Right cardiac atrium (tissue), 5 donors: ENCODE measurements around the gene CHL1. TPM values are rescaled to one million over a fixed set of nuclear protein-coding genes. Genes with fewer than 3 reads are reported as not detected.

ENCODE experiments used
- ATAC-seq, 2 donors: fragments of 200-7000 bp; cut with Tn5 transposase; one replicate each; pipeline versions ENCODE4 v1.8.0 to v1.9.1; 2020; ENCODE audit warnings: moderate library complexity in 2 of 2, mild to moderate bottlenecking in 1 of 2
- DNase-seq, 3 donors: peaks; one replicate each; pipeline ENCODE4 v3.0.0-alpha.2; 2020
- H3K27ac ChIP-seq: one replicate; pipeline ENCODE4 v1.5.1; 2013; ENCODE audit warnings: mild to moderate bottlenecking, low read length, control low read depth, moderate library complexity
- H3K27me3 ChIP-seq: one replicate; pipeline ENCODE4 v1.6.1; 2013; ENCODE audit not compliant: control insufficient read depth, insufficient read depth
- H3K4me1 ChIP-seq: one replicate; pipeline ENCODE4 v1.6.1; 2013; ENCODE audit warnings: low read length; ENCODE audit not compliant: control insufficient read depth, insufficient read depth
- H3K4me3 ChIP-seq: one replicate; pipeline ENCODE4 v1.5.1; 2013; ENCODE audit warnings: low read length, control low read depth
- H3K9me3 ChIP-seq: one replicate; pipeline ENCODE4 v1.6.1; 2013; ENCODE audit warnings: low read length; ENCODE audit not compliant: control insufficient read depth
- WGBS: extraction: QIAGEN DNeasy Blood & Tissue Kit; methylation state at CpG from one replicate; pipeline ENCODE4 v1.1.7; 2013; 5-methylcytosine and 5-hydroxymethylcytosine counted together
- intact Hi-C, 4 donors: fragments of 100-400 bp; cut with DNase I; formaldehyde crosslinking; loops; one replicate each; pipeline versions ENCODE4 v1.11.0 to v1.14.0; 2022 to 2023
- polyA plus RNA-seq: library from polyadenylated mRNA; stranded (reverse); fragments of 200-250 nt; gene quantifications from one replicate; pipeline ENCODE4 v1.2.3, GENCODE V29; 2013
- total RNA-seq, 4 donors: library from RNA; stranded (reverse); fragmentation: NEBNext Ultra II Directional; extraction: Animal tissue kit (Norgen Biotek cat#: 25700); gene quantifications; one replicate each; pipeline ENCODE4 v1.2.1, GENCODE V29; 2021
- donor health status: healthy with polysubstance abuse.
- donor health status: DM: no; HTN: yes; CAD: no.
- donor health status: DM: no; HTN: no; CAD: no.
- donor health status: DM: no; HTN: yes; CAD: no; lungs with severe emphysema.
- donor health status: DM: yes; HTN: yes; CAD: no.

The CHL1 gene
- total and polyA plus RNA-seq, 5 donors: 14.3 to 90.2 (median 70.2) TPM

DNA sequence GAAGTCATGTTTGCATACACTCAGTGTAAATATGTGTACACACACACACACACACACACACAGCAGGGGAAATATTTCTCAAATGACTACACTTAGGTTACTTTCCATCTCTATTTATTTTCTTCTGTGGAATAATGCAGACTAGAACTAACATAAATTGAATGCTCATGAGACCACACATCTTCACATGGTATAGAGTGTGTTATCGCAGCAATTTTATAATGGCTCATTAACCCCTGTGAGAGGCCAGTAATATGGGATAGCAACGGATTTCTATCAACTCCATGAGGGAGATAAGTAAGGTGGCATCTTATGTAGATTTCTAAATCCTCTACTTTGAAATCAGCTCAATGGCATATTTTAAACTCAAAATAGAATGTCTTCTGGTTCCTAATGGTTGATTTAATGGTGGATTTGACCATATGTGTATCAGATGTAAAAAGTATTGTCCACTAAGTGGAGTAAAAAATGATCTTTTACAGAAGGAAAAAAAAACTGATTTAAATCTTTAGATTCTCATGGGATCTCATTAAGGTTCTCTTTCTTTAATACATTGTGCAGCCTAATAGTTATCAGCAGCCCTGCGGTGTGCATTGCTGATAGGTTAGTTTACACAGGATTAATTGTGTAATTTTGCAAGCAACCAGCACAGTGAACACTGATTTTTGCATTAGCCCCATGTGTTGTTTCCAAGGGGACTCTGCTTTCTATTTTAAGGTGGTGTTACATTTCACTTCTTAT, 32.0 kb downstream of the CHL1 start:
- no peak overlapping the region for H3K4me3 ChIP-seq
- ATAC-seq (no peak), DNase-seq (no peak)
- H3K9me3 ChIP-seq: peaks cover 2% of the 10 kb centered on the region
- WGBS: 67% methylated on average over 3 of the region's 3 CpGs
- intact Hi-C loops: no loop called here
- no peaks in the 10 kb centered on the region for H3K4me1 ChIP-seq
- H3K27ac ChIP-seq: no peak overlapping the region
- no peaks in the 10 kb centered on the region for H3K27me3 ChIP-seq

DNA sequence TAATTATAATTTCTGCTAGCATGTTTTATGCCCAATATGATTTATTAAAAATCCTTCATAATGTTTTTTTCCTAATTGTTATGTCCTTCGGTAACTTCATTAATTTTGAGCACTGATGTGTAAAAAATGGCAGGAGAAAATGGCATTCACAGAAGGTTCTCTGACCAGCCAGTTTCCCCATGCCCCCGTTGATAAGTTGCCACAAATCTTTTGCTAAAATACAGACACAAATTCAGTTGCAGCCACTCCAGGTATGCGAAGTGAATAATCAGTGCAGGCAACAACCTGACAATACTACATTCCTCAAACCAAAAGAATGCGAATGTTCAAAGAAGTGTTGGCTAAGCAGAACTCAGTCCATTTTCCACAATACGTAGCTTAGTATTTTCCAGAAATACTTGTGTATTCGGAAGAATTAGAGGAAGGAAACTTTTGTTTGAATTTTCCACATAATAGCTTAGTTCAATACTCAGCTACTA, 32.7 kb downstream of the CHL1 start:
- Histone ChIP-seq H3K4me3 (no peak overlapping the region), H3K4me1 (no peaks in the 10 kb centered on the region), H3K27ac (no peak overlapping the region), H3K9me3 (peaks cover 2% of the 10 kb centered on the region), H3K27me3 (no peaks in the 10 kb centered on the region)
- 69% methylated on average over 6 of the region's 6 CpGs for WGBS
- ATAC-seq (no peak), DNase-seq (no peak)
- intact Hi-C loops: no loop called here

- ATAC-seq: no peak
- WGBS: 31% methylated on average over 4 of the region's 4 CpGs
- Histone ChIP-seq H3K9me3 (no peaks in the 10 kb centered on the region), H3K27me3 (no peaks in the 10 kb centered on the region), H3K4me1 (peaks cover 3% of the 10 kb centered on the region), H3K4me3 (no peak overlapping the region), H3K27ac (no peak overlapping the region)
- intact Hi-C loops: no loop called here
- no peak for DNase-seq
Observed at GRCh38 chr3:236881-237280, 40.3 kb downstream of the CHL1 start.

DNA sequence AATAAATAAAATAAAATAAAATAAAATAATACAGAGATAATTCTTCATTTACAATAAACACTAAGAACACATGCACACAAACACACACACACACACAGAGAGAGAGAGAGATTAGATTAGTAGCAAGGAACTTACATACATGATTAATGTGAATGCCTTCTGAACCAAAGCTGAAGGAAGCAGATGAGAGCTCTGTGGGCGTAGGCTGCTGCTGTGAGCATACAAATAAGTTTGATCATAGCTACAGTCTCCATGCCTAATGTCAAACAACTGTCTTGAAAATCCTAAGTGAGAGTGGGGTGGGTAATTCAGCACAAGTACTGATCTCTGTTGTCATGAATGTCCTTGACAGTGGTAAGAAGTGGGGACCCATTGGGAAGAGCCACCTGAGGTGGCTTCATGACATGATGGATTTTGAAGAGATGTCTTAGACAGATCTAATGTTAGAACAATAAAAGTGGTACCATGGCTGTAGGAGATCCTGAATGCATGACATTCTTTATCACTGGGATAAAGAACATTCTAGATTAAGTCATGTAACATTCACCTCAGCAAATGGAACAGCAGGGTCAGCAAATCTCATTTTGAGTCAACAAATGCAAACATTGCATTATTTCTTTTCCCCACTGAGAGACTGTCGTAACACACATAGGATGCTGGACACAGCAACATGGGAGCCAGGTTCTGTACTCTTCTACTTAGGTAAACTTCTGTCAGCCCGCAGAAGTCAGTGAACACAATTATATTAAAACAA, 46.2 kb downstream of the CHL1 start:
- DNase-seq (no peak), ATAC-seq (no peak)
- H3K27me3 ChIP-seq: no peaks in the 10 kb centered on the region
- peaks cover 2% of the 10 kb centered on the region for H3K4me1 ChIP-seq
- no peak overlapping the region for H3K27ac ChIP-seq
- no peaks in the 10 kb centered on the region for H3K9me3 ChIP-seq
- 79% methylated on average over 3 of the region's 3 CpGs for WGBS
- intact Hi-C loops: no loop called here
- no peak overlapping the region for H3K4me3 ChIP-seq

DNA sequence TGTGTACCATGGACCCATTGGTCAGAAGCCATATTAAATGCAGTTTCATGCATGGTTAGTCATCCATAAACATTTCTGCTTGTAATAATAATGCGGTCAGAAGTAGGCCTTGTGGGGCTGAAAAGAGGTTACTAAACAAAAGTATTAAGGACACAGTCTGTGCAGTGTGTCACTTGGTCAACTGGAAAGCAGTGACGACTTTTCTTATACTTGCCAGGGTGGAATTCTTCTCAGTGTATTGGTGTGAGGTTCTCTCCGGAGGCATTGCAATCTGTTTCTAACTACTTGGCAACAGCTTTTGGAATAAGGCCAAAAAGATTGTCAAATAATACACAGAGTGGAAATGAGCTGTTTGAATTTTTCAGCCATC, 46.8 kb downstream of the CHL1 start:
- Histone ChIP-seq H3K4me1 (peaks cover 2% of the 10 kb centered on the region), H3K27ac (no peak overlapping the region), H3K27me3 (no peaks in the 10 kb centered on the region), H3K9me3 (no peaks in the 10 kb centered on the region), H3K4me3 (no peak overlapping the region)
- ATAC-seq: peak; percentile 84 to 94
- intact Hi-C loops: no loop called here
- DNase-seq: no peak
- 42% methylated on average over 3 of the region's 3 CpGs for WGBS

GRCh38 chr3:244041-244440, 47.5 kb downstream of the CHL1 start:
- Histone ChIP-seq H3K9me3 (no peaks in the 10 kb centered on the region), H3K27ac (no peak overlapping the region), H3K4me3 (no peak overlapping the region), H3K4me1 (peaks cover 2% of the 10 kb centered on the region), H3K27me3 (no peaks in the 10 kb centered on the region)
- intact Hi-C loops: no loop called here
- 70% methylated on average over 9 of the region's 9 CpGs for WGBS
- DNase-seq (no peak), ATAC-seq (no peak)

DNA sequence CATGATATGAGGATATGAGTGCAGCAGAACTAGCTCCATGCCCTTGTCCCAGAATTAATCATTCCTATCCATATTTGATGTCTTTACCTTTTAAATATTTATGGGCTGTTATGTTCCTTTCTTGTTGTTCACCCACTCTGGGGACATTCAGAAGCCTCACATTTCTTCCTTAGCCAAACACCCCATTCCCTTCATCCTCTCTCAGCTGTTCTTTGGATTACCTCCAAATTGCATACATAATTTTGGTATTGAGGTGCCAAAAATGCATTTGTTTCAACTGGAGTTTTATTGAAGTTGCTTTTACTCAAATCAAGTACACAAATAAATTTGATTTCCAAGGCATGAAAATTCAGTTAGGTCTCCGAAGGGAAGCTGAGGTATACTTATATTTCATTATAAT, 51.4 kb downstream of the CHL1 start:
- 77% methylated on average over 1 of the region's 1 CpG for WGBS
- Histone ChIP-seq H3K4me3 (no peak overlapping the region), H3K9me3 (no peaks in the 10 kb centered on the region), H3K4me1 (no peaks in the 10 kb centered on the region), H3K27ac (no peak overlapping the region), H3K27me3 (no peaks in the 10 kb centered on the region)
- ATAC-seq (no peak), DNase-seq (no peak)
- intact Hi-C loops: no loop called here

DNA sequence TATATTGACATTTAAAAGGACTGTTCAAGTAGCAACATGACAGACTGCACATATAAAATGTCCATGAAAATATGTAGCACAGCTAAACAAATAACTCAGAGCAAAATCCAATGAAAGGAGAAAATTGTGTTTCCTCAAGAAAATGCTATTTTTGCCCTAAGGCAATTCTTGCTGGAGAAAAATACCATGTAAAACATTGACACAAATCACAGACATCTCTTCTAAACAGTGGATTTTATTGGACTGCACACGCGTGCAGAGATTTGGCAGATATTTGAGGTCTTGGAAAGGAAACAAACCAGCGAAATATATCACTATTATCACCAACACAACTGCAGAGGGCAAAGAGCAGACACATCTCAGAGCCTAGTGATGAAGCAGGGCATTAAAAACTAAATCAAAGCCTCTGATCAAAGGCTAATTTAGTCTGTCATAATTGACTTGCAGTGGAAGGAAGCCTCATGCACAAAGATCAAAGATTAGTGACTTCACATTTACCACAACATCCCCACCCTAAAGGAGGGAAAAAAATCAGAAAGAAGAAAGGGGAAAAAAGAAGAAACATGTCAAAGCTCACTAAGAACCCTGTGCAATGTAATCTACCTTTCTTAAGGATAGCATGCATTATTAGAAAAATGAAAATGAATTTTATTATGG, 52.4 kb downstream of the CHL1 start:
- no peaks in the 10 kb centered on the region for H3K9me3 ChIP-seq
- DNase-seq: no peak
- H3K4me3 ChIP-seq: no peak overlapping the region
- no peaks in the 10 kb centered on the region for H3K27me3 ChIP-seq
- no peak overlapping the region for H3K27ac ChIP-seq
- 46% methylated on average over 3 of the region's 3 CpGs for WGBS
- ATAC-seq: no peak
- no peaks in the 10 kb centered on the region for H3K4me1 ChIP-seq
- intact Hi-C loops: no loop called here

DNA sequence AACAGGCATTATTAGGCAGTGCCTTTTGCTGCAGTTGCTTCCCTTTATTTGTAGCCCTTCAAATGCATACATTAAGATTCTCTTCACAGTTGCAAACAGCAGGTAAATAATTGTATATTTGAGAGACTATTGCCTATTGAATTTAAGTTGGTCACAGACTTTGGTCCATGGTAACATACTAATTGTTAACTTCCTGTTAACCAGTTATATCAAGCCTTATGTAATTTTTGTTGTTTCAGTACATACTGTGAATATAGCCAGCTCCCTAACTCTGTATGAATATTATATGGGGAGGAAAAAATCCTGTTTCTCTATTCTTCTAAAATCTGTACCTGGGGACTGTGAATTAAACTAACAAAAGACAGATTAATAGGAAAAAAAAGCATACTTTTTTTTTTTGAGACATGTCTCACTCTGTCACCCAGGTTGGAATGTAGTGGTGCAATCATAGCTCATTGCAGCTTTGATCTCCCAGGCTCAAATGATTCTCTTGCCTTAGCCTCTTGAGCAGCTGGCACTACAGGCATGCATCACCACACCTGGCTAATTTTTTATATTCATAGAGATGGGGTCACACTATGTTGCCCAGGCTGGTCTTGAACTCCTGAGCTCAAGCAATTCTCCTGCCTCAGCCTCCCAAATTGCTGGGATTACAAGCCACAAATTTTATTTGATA, 53.2 kb downstream of the CHL1 start:
- DNase-seq: no peak
- no peaks in the 10 kb centered on the region for H3K9me3 ChIP-seq
- no peaks in the 10 kb centered on the region for H3K27me3 ChIP-seq
- H3K4me3 ChIP-seq: no peak overlapping the region
- H3K4me1 ChIP-seq: no peaks in the 10 kb centered on the region
- intact Hi-C loops: no loop called here
- no peak overlapping the region for H3K27ac ChIP-seq
- no peak for ATAC-seq

GRCh38 chr3:256501-256900, 59.9 kb downstream of the CHL1 start:
- Histone ChIP-seq H3K9me3 (no peaks in the 10 kb centered on the region), H3K27me3 (no peaks in the 10 kb centered on the region), H3K4me3 (no peak overlapping the region), H3K27ac (no peak overlapping the region), H3K4me1 (no peaks in the 10 kb centered on the region)
- 72% methylated on average over 3 of the region's 3 CpGs for WGBS
- intact Hi-C loops: no loop called here
- DNase-seq (no peak), ATAC-seq (no peak)

- Histone ChIP-seq H3K4me1 (no peaks in the 10 kb centered on the region), H3K27me3 (no peaks in the 10 kb centered on the region), H3K9me3 (no peaks in the 10 kb centered on the region), H3K4me3 (no peak overlapping the region), H3K27ac (no peak overlapping the region)
- ATAC-seq: no peak
- WGBS: 71% methylated on average over 6 of the region's 6 CpGs
- no peak for DNase-seq
- intact Hi-C loops: no loop called here
Observed at GRCh38 chr3:257826-258225, 61.3 kb downstream of the CHL1 start.
